CD14-positive monocyte (primary cell): ENCODE measurements around the gene RNASE1. TPM values are rescaled to one million over a fixed set of nuclear protein-coding genes. Genes with fewer than 3 reads are reported as not detected.
"Not testable (repeated sequence)": the region's sequence is repeated elsewhere in the genome, so short reads cannot be mapped to it uniquely, and the experiment has no call there.

Experiments used
- DNase-seq, 3 donors: peaks; one replicate each; pipeline ENCODE4 v3.0.0-alpha.2; 2011 to 2022
- H2AFZ ChIP-seq: 2 replicates; pipeline ENCODE4 v1.6.0; 2012; ENCODE audit warnings: mild to moderate bottlenecking, low read depth, low read length, inconsistent platforms; ENCODE audit not compliant: insufficient read depth, poor library complexity, severe bottlenecking
- H3K27ac ChIP-seq, 2 donors: 1 replicate in 1 of 2; 2 replicates in 1 of 2; pipeline ENCODE4 v1.5.1; 2012 to 2013; ENCODE audit warnings: low read length in 2 of 2, control low read depth in 1 of 2, inconsistent platforms in 1 of 2, low read depth in 1 of 2, mild to moderate bottlenecking in 1 of 2
- H3K27me3 ChIP-seq, 2 donors: one replicate each; pipeline versions ENCODE4 v1.6.0 to v1.6.1; 2011 to 2013; ENCODE audit warnings: low read length in 2 of 2; ENCODE audit not compliant: control insufficient read depth in 2 of 2, insufficient read depth in 2 of 2
- H3K36me3 ChIP-seq, 2 donors: replicated peaks in 1 of 2; 1 replicate in 1 of 2; 2 replicates in 1 of 2; pipeline versions ENCODE4 v1.5.1 to v1.6.1; 2012 to 2013; ENCODE audit warnings: low read length in 2 of 2, control low read depth in 1 of 2, inconsistent platforms in 1 of 2, mild to moderate bottlenecking in 1 of 2; ENCODE audit not compliant: insufficient read depth in 2 of 2, control insufficient read depth in 1 of 2
- H3K4me1 ChIP-seq, 2 donors: 1 replicate in 1 of 2; 2 replicates in 1 of 2; pipeline versions ENCODE4 v1.5.1 to v1.6.1; 2012 to 2013; ENCODE audit warnings: low read length in 2 of 2, control low read depth in 1 of 2, inconsistent platforms in 1 of 2, mild to moderate bottlenecking in 1 of 2, moderate library complexity in 1 of 2; ENCODE audit not compliant: insufficient read depth in 2 of 2, control insufficient read depth in 1 of 2
- H3K4me2 ChIP-seq: replicated peaks from 2 replicates; pipeline ENCODE3; 2012; ENCODE audit warnings: low read length, moderate library complexity, mild to moderate bottlenecking; ENCODE audit not compliant: poor library complexity, severe bottlenecking; ENCODE audit errors: extremely low read depth
- H3K4me3 ChIP-seq, 3 experiments: fragments of 200-600 bp in 1 of 3; sonication (generic) in 1 of 3; replicated peaks in 1 of 3; 1 replicate in 2 of 3; 2 replicates in 1 of 3; pipeline ENCODE4 v1.5.1; 2011 to 2013; ENCODE audit warnings: low read length in 3 of 3, mild to moderate bottlenecking in 3 of 3, control low read depth in 2 of 3, low read depth in 2 of 3, inconsistent platforms in 1 of 3, moderate library complexity in 1 of 3
- H3K79me2 ChIP-seq: 2 replicates; pipeline ENCODE4 v1.6.0; 2012; ENCODE audit warnings: mild to moderate bottlenecking, control low read depth, inconsistent platforms, low read length, moderate library complexity; ENCODE audit not compliant: insufficient read depth
- H3K9ac ChIP-seq: 2 replicates; pipeline ENCODE4 v1.6.0; 2017; ENCODE audit warnings: low read length, mild to moderate bottlenecking; ENCODE audit not compliant: insufficient read depth, poor library complexity, severe bottlenecking
- H3K9me3 ChIP-seq, 2 donors: replicated peaks in 1 of 2; 1 replicate in 1 of 2; 2 replicates in 1 of 2; pipeline versions ENCODE4 v1.5.1 to v1.6.1; 2012 to 2013; ENCODE audit warnings: low read length in 2 of 2, control low read depth in 1 of 2; ENCODE audit not compliant: control insufficient read depth in 1 of 2, insufficient read depth in 1 of 2
- H4K20me1 ChIP-seq: 2 replicates; pipeline ENCODE4 v1.6.0; 2012; ENCODE audit warnings: mild to moderate bottlenecking, low read length, control low read depth, moderate library complexity; ENCODE audit not compliant: insufficient read depth
- H3K27ac Mint-ChIP-seq, 7 donors: one replicate each; pipeline ENCODE4 v1.8.0; 2020; ENCODE audit warnings: mild to moderate bottlenecking in 7 of 7, mixed read lengths in 7 of 7, moderate library complexity in 6 of 7, inconsistent platforms in 2 of 7
- H3K27me3 Mint-ChIP-seq, 3 donors: one replicate each; pipeline ENCODE4 v1.8.0; 2021 to 2022; ENCODE audit warnings: low read depth in 3 of 3, mild to moderate bottlenecking in 3 of 3, mixed read lengths in 3 of 3, moderate library complexity in 3 of 3, inconsistent platforms in 1 of 3
- H3K36me3 Mint-ChIP-seq, 2 donors: one replicate each; pipeline ENCODE4 v1.8.0; 2020; ENCODE audit warnings: mixed read lengths in 2 of 2, inconsistent platforms in 1 of 2, mild to moderate bottlenecking in 1 of 2
- H3K4me1 Mint-ChIP-seq: one replicate; pipeline ENCODE4 v1.8.0; 2020; ENCODE audit warnings: mild to moderate bottlenecking, mixed read lengths
- H3K4me3 Mint-ChIP-seq, 2 donors: one replicate each; pipeline ENCODE4 v1.8.0; 2020; ENCODE audit warnings: mild to moderate bottlenecking in 2 of 2, mixed read lengths in 2 of 2, moderate library complexity in 1 of 2
- H3K9me3 Mint-ChIP-seq, 7 donors: one replicate each; pipeline ENCODE4 v1.8.0; 2020 to 2022; ENCODE audit warnings: mixed read lengths in 7 of 7, mild to moderate bottlenecking in 6 of 7, moderate library complexity in 6 of 7, inconsistent platforms in 2 of 7
- WGBS: methylation state at CpG from one replicate; pipeline ENCODE4 v1.1.5; 2013; ENCODE audit warnings: missing lambda C conversion rate; ENCODE audit not compliant: insufficient coverage; 5-methylcytosine and 5-hydroxymethylcytosine counted together
- intact Hi-C, 2 donors: fragments of 100-400 bp; cut with micrococcal nuclease; formaldehyde crosslinking; loops; one replicate each; pipeline versions ENCODE4 v1.15.0 to v1.15.1; 2023
- polyA plus RNA-seq, 3 donors: library from polyadenylated mRNA; depleted of rRNA in 1 of 3; unstranded in 2 of 3; stranded (reverse) in 1 of 3; fragments of 300-500 nt in 2 of 3; fragments of >200 nt in 1 of 3; fragmentation: Illumina TruSeq in 2 of 3; gene quantifications; 1 replicate in 2 of 3; 2 replicates in 1 of 3; pipeline ENCODE4 v1.2.3, GENCODE V29; 2012 to 2021
- TF ChIP-seq, protein P1 (sequence below): fragments of 200-600 bp; IDR thresholded peaks from one replicate; pipeline ENCODE4 v1.8.0; 2022; ENCODE audit warnings: antibody characterized with exemption, mild to moderate bottlenecking

Gene RNASE1
- polyA plus RNA-seq, 3 donors = 2.1 to 191 (median 11.3) TPM

DNA sequence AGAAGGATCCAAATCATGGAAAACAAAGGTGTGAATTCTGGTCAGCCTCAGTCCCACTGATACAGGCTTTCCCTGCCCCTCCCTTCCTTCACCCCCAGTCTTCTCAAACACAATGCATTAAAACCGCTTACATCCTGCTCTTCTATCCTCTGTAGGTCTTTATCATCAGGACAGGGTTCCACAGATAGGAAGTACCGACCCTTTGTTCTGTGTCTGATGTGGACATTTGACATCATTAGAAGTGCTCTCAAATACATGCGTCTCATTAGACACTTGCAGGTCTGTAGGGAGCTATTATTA lies 34.1 kb downstream of the RNASE1 start:
- Histone ChIP-seq H3K4me1 (peaks cover 10 to 17% of the 10 kb centered on the region in 2 donors), H3K27ac (no peak overlapping the region), H3K9me3 (no peaks in the 10 kb centered on the region), H2AFZ (no peak overlapping the region), H3K9ac (no peak overlapping the region), H3K36me3 (no peaks in the 10 kb centered on the region), H3K79me2 (no peaks in the 10 kb centered on the region), H3K4me3 (no peak overlapping the region), H3K27me3 (no peaks in the 10 kb centered on the region), H3K4me2 (no peak overlapping the region), H4K20me1 (no peaks in the 10 kb centered on the region)
- intact Hi-C loops = no loop called here
- no peak overlapping the region for H3K4me3 Mint-ChIP-seq
- H3K27ac Mint-ChIP-seq = no peak overlapping the region
- DNase-seq = no peak
- H3K27me3 Mint-ChIP-seq = peaks cover 0 to 2% (median 0%) of the 10 kb centered on the region in 3 donors
- peaks cover 17% of the 10 kb centered on the region for H3K4me1 Mint-ChIP-seq
- no peaks in the 10 kb centered on the region for H3K36me3 Mint-ChIP-seq
- TF ChIP-seq, protein P1, sequence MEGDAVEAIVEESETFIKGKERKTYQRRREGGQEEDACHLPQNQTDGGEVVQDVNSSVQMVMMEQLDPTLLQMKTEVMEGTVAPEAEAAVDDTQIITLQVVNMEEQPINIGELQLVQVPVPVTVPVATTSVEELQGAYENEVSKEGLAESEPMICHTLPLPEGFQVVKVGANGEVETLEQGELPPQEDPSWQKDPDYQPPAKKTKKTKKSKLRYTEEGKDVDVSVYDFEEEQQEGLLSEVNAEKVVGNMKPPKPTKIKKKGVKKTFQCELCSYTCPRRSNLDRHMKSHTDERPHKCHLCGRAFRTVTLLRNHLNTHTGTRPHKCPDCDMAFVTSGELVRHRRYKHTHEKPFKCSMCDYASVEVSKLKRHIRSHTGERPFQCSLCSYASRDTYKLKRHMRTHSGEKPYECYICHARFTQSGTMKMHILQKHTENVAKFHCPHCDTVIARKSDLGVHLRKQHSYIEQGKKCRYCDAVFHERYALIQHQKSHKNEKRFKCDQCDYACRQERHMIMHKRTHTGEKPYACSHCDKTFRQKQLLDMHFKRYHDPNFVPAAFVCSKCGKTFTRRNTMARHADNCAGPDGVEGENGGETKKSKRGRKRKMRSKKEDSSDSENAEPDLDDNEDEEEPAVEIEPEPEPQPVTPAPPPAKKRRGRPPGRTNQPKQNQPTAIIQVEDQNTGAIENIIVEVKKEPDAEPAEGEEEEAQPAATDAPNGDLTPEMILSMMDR = no peak
- WGBS = 100% methylated on average over 1 of the region's 3 CpGs
- H3K9me3 Mint-ChIP-seq = no peaks in the 10 kb centered on the region

DNA sequence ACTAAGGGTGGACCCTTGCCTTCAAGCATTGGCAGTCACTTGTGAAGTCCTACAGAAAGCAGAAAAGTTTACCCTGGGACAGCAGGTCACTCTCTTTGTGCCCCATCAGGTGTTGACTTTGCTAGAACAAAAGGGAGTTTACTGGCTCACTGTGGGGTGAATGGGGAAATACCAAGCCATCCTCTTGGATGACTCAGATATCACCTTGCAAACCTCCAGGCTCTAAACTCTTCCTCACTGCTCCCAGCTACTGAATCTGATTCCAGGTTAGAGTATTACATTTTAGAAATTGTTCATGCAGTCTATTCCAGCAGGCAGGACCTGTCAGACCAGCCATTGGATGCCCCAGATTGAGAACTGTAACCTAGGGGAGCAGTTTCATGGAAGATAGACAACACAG lies 41.7 kb downstream of the RNASE1 start:
- TF ChIP-seq, protein P1 = no peak

DNA sequence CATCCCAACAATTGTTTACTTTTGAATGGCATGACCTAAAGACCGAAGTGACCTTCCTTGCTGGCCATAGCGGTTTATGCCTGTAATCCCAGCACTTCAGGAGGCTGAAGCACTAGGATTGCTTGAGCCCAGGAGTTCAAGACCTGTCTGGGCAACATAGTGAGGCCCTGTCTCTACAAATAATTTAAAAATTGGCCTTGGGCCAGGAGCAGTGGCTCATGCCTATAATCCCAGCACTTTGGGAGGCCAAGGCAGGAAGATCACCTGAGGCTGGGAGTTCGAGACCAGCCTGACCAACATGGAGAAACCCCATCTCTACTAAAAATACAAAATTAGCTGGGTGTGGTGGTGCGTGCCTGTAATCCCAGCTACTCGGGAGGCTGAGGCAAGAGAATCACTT lies 43.2 kb downstream of the RNASE1 start:
- H3K27me3 ChIP-seq, H3K79me2 ChIP-seq, DNase-seq, intact Hi-C loops, H2AFZ ChIP-seq, H3K36me3 Mint-ChIP-seq, H3K27ac Mint-ChIP-seq, H3K9ac ChIP-seq, H3K9me3 ChIP-seq, H3K4me3 ChIP-seq, H3K27me3 Mint-ChIP-seq, H3K9me3 Mint-ChIP-seq, H3K4me1 ChIP-seq, H4K20me1 ChIP-seq, H3K4me2 ChIP-seq, H3K27ac ChIP-seq, H3K4me3 Mint-ChIP-seq, H3K36me3 ChIP-seq: not testable (repeated sequence)
- H3K4me1 Mint-ChIP-seq = peaks cover 11% of the 10 kb centered on the region
- 94% methylated on average over 2 of the region's 5 CpGs for WGBS

More for the DNA sequence above, 41.7 kb downstream of the RNASE1 start:
- Histone ChIP-seq H3K36me3 (no peaks in the 10 kb centered on the region), H3K27me3 (no peaks in the 10 kb centered on the region), H4K20me1 (no peaks in the 10 kb centered on the region), H3K9ac (no peak overlapping the region), H3K79me2 (no peaks in the 10 kb centered on the region), H3K4me3 (no peak overlapping the region), H2AFZ (no peak overlapping the region), H3K9me3 (no peaks in the 10 kb centered on the region), H3K27ac (no peak overlapping the region), H3K4me1 (peaks cover 9 to 14% of the 10 kb centered on the region in 2 donors), H3K4me2 (no peak overlapping the region)
- H3K4me1 Mint-ChIP-seq = peaks cover 19% of the 10 kb centered on the region
- no peaks in the 10 kb centered on the region for H3K36me3 Mint-ChIP-seq
- H3K9me3 Mint-ChIP-seq = no peaks in the 10 kb centered on the region
- peak in 1 of 3 donors; percentile 9 for DNase-seq
- no peaks in the 10 kb centered on the region for H3K27me3 Mint-ChIP-seq
- intact Hi-C loops = no loop called here
- no peak overlapping the region for H3K27ac Mint-ChIP-seq
- H3K4me3 Mint-ChIP-seq = no peak overlapping the region
